Sciatic nerve (tissue), 2 donors: ENCODE results near the gene HOXD9. TPM values are rescaled to one million over a fixed set of nuclear protein-coding genes. Genes with fewer than 3 reads are reported as not detected.

Source experiments
- ATAC-seq: fragments of 200-7000 bp; cut with Tn5 transposase; one replicate; pipeline ENCODE4 v1.9.1; 2020; ENCODE audit warnings: mild to moderate bottlenecking, moderate library complexity
- DNase-seq: peaks from one replicate; pipeline ENCODE4 v3.0.0-alpha.2; 2020; ENCODE audit warnings: low spot score
- intact Hi-C: fragments of 100-400 bp; cut with DNase I; formaldehyde crosslinking; loops from one replicate; pipeline ENCODE4 v1.14.2; 2022
- total RNA-seq: library from RNA; stranded (reverse); fragmentation: NEBNext Ultra II Directional; extraction: Animal tissue kit (Norgen Biotek cat#: 25700); gene quantifications from one replicate; pipeline ENCODE4 v1.2.1, GENCODE V29; 2021
- donor health status: DM: no; HTN: no; CAD: no.
- donor health status: DM: no; HTN: no; CAD: no.

HOXD9 gene
- total RNA-seq, 1 donor from 2014 or later: 4.9 TPM

GRCh38 chr2:176084611-176085119 lies 37.9 kb upstream of the HOXD9 start:
- ATAC-seq: no peak
- intact Hi-C loops: loop anchor here (10.0 kb wide), 1 partner anchor 400 kb away; no protein-coding TSS in a partner anchor
- no peak for DNase-seq

- intact Hi-C loops: loop anchor here (10.0 kb wide), 1 partner anchor 400 kb away; no protein-coding TSS in a partner anchor
- DNase-seq (no peak), ATAC-seq (no peak)
These were observed 37.3 kb upstream of the HOXD9 start for GRCh38 chr2:176085120-176085788.

GRCh38 chr2:176085861-176086771 lies 36.4 kb upstream of the HOXD9 start:
- no peak for ATAC-seq
- DNase-seq: no peak
- intact Hi-C loops: loop anchor here (10.0 kb wide), 1 partner anchor 401 kb away; no protein-coding TSS in a partner anchor

GRCh38 chr2:176087330-176088047 lies 35.0 kb upstream of the HOXD9 start:
- intact Hi-C loops: loop anchor here (10.0 kb wide), 1 partner anchor 403 kb away; no protein-coding TSS in a partner anchor
- ATAC-seq (no peak), DNase-seq (no peak)

- intact Hi-C loops: loop anchor here (10.0 kb wide), 1 partner anchor 403 kb away; no protein-coding TSS in a partner anchor
- no peak for DNase-seq
- ATAC-seq: peak; percentile 75
These were observed 34.2 kb upstream of the HOXD9 start for GRCh38 chr2:176088048-176088936.

GRCh38 chr2:176088937-176089842 lies 33.3 kb upstream of the HOXD9 start:
- intact Hi-C loops: loop anchor here (10.0 kb wide), 1 partner anchor 404 kb away; no protein-coding TSS in a partner anchor

GRCh38 chr2:176089843-176090395 lies 32.6 kb upstream of the HOXD9 start:
- intact Hi-C loops: loop anchor here (10.0 kb wide), 2 partner anchors 405 to 1755 kb away; partner anchors contain the start of gene SP9
- DNase-seq (no peak), ATAC-seq (no peak)

More at GRCh38 chr2:176088937-176089842, 33.3 kb upstream of the HOXD9 start:
- DNase-seq: no peak
- ATAC-seq: no peak

GRCh38 chr2:176090862-176091261 lies 31.7 kb upstream of the HOXD9 start:
- ATAC-seq (no peak), DNase-seq (no peak)
- intact Hi-C loops: loop anchor here (10.0 kb wide), 1 partner anchor 1756 kb away; the partner anchor contains the start of gene SP9

GRCh38 chr2:176091329-176092258 lies 30.9 kb upstream of the HOXD9 start:
- ATAC-seq (no peak), DNase-seq (no peak)
- intact Hi-C loops: loop anchor here (10.0 kb wide), 1 partner anchor 1757 kb away; the partner anchor contains the start of gene SP9

GRCh38 chr2:176092270-176093144 lies 30.0 kb upstream of the HOXD9 start, which contains the start of gene HOXD13:
Gene HOXD13 (plus strand): TSS chr2:176092721. CDS start chr2:176092891, 170 bp downstream.
- no peak for ATAC-seq
- no peak for DNase-seq
- intact Hi-C loops: loop anchor here (10.0 kb wide), 1 partner anchor 1758 kb away; the partner anchor contains the start of gene SP9

- DNase-seq (no peak), ATAC-seq (no peak)
- intact Hi-C loops: loop anchor here (10.0 kb wide), 1 partner anchor 1759 kb away; the partner anchor contains the start of gene SP9
These were observed 29.2 kb upstream of the HOXD9 start for GRCh38 chr2:176093145-176093897.

GRCh38 chr2:176093898-176094249 lies 28.6 kb upstream of the HOXD9 start:
- DNase-seq (no peak), ATAC-seq (no peak)
- intact Hi-C loops: loop anchor here (10.0 kb wide), 1 partner anchor 1759 kb away; the partner anchor contains the start of gene SP9

GRCh38 chr2:176094349-176094748 lies 28.2 kb upstream of the HOXD9 start:
- DNase-seq: no peak
- intact Hi-C loops: loop anchor here (10.0 kb wide), 1 partner anchor 1760 kb away; the partner anchor contains the start of gene SP9
- no peak for ATAC-seq
